Stimulated activated CD4-positive, alpha-beta T cell treated with anti-CD3 and anti-CD28 coated beads, Interleukin-15, amount 100 ng/mL, for 24 hours (primary cell): ENCODE results near the gene ERMAP.
"Not testable (repeated sequence)": the region's sequence is repeated elsewhere in the genome, so short reads cannot be mapped to it uniquely, and the experiment has no call there.

Experiments
- DNase-seq: peaks from one replicate; pipeline ENCODE4 v3.0.0-alpha.2; 2020

Gene ERMAP

GRCh38 chr1:42845866-42846256 is 28.9 kb downstream of the ERMAP start:
- no peak for DNase-seq

GRCh38 chr1:42846257-42847110 is 29.6 kb downstream of the ERMAP start, which contains the start of gene ZNF691:
TSS of gene ZNF691 (plus strand) at chr1:42846613. CDS start at chr1:42849659, 3,046 bp downstream.
- DNase-seq = peak; percentile 93

- DNase-seq = no peak
Measured at GRCh38 chr1:42847111-42847595, 30.2 kb downstream of the ERMAP start.

- peak; percentile 31 for DNase-seq
Measured at GRCh38 chr1:42847721-42848460, 31.0 kb downstream of the ERMAP start.

GRCh38 chr1:42848823-42849537 is 32.1 kb downstream of the ERMAP start:
- DNase-seq = no peak

- no peak for DNase-seq
Measured at GRCh38 chr1:42849944-42850343, 33.0 kb downstream of the ERMAP start.

- DNase-seq = no peak
Measured at GRCh38 chr1:42851420-42851819, 34.5 kb downstream of the ERMAP start.

GRCh38 chr1:42851960-42852607 is 35.2 kb downstream of the ERMAP start:
- DNase-seq = no peak

GRCh38 chr1:42852608-42852980 is 35.7 kb downstream of the ERMAP start:
- no peak for DNase-seq

- no peak for DNase-seq
Measured at GRCh38 chr1:42853116-42853884, 36.4 kb downstream of the ERMAP start.

GRCh38 chr1:42856554-42856953 is 39.6 kb downstream of the ERMAP start:
- DNase-seq = not testable (repeated sequence)

GRCh38 chr1:42859366-42859765 is 42.4 kb downstream of the ERMAP start:
- not testable (repeated sequence) for DNase-seq

GRCh38 chr1:42860339-42861013 is 43.6 kb downstream of the ERMAP start:
- no peak for DNase-seq

GRCh38 chr1:42861014-42861399 is 44.1 kb downstream of the ERMAP start:
- no peak for DNase-seq

GRCh38 chr1:42866549-42866948 is 49.6 kb downstream of the ERMAP start:
- no peak for DNase-seq

GRCh38 chr1:42868466-42868865 is 51.5 kb downstream of the ERMAP start:
- DNase-seq = not testable (repeated sequence)

GRCh38 chr1:42869254-42869653 is 52.3 kb downstream of the ERMAP start:
- not testable (repeated sequence) for DNase-seq

- DNase-seq = not testable (repeated sequence)
Measured at GRCh38 chr1:42869751-42870150, 52.8 kb downstream of the ERMAP start.

- DNase-seq = not testable (repeated sequence)
Measured at GRCh38 chr1:42873108-42873507, 56.2 kb downstream of the ERMAP start.

GRCh38 chr1:42873670-42874069 is 56.7 kb downstream of the ERMAP start:
- no peak for DNase-seq

- DNase-seq = no peak
Measured at GRCh38 chr1:42876009-42876408, 59.1 kb downstream of the ERMAP start.
